GF-D8 (cell line): ENCODE measurements around the gene ANKRD28.
"Not testable (repeated sequence)": the region's sequence is repeated elsewhere in the genome, so short reads cannot be mapped to it uniquely, and the experiment has no call there.

ENCODE experiments used
- DNase-seq: peaks from one replicate; lab custom pipeline; 2025; lab: John Stamatoyannopoulos, UW

Gene ANKRD28

GRCh38 chr3:15771444-15771843 lies 26.3 kb downstream of the ANKRD28 start:
- DNase-seq: no peak

- no peak for DNase-seq
Observed at GRCh38 chr3:15769256-15769915, 28.4 kb downstream of the ANKRD28 start.

GRCh38 chr3:15768421-15769255 lies 29.1 kb downstream of the ANKRD28 start:
- DNase-seq: peak; percentile 22

- no peak for DNase-seq
Observed at GRCh38 chr3:15766406-15766805, 31.4 kb downstream of the ANKRD28 start.

GRCh38 chr3:15758295-15758694 lies 39.5 kb downstream of the ANKRD28 start:
- DNase-seq: no peak

- DNase-seq: no peak
Observed at GRCh38 chr3:15757824-15758223, 40.0 kb downstream of the ANKRD28 start.

GRCh38 chr3:15756505-15756904 lies 41.3 kb downstream of the ANKRD28 start:
- DNase-seq: no peak

- no peak for DNase-seq
Observed at GRCh38 chr3:15755780-15756179, 42.0 kb downstream of the ANKRD28 start.

- DNase-seq: no peak
Observed at GRCh38 chr3:15755181-15755580, 42.6 kb downstream of the ANKRD28 start.

- DNase-seq: no peak
Observed at GRCh38 chr3:15754047-15754446, 43.7 kb downstream of the ANKRD28 start.

- DNase-seq: no peak
Observed at GRCh38 chr3:15753056-15753710, 44.6 kb downstream of the ANKRD28 start.

- no peak for DNase-seq
Observed at GRCh38 chr3:15750879-15751278, 46.9 kb downstream of the ANKRD28 start.

- no peak for DNase-seq
Observed at GRCh38 chr3:15750143-15750542, 47.6 kb downstream of the ANKRD28 start.

GRCh38 chr3:15745896-15746295 lies 51.9 kb downstream of the ANKRD28 start:
- DNase-seq: not testable (repeated sequence)

GRCh38 chr3:15744176-15744575 lies 53.6 kb downstream of the ANKRD28 start:
- no peak for DNase-seq

GRCh38 chr3:15743587-15744009 lies 54.2 kb downstream of the ANKRD28 start:
- DNase-seq: no peak

GRCh38 chr3:15742236-15742635 lies 55.5 kb downstream of the ANKRD28 start:
- not testable (repeated sequence) for DNase-seq

GRCh38 chr3:15738616-15739005 lies 59.2 kb downstream of the ANKRD28 start:
- DNase-seq: not testable (repeated sequence)

- DNase-seq: no peak
Observed at GRCh38 chr3:15731024-15731423, 66.8 kb downstream of the ANKRD28 start.

GRCh38 chr3:15728766-15729165 lies 69.0 kb downstream of the ANKRD28 start:
- DNase-seq: no peak

- no peak for DNase-seq
Observed at GRCh38 chr3:15726881-15727280, 70.9 kb downstream of the ANKRD28 start.

GRCh38 chr3:15726043-15726442 lies 71.7 kb downstream of the ANKRD28 start:
- no peak for DNase-seq

- no peak for DNase-seq
Observed at GRCh38 chr3:15724446-15724845, 73.3 kb downstream of the ANKRD28 start.
